ENCODE measurements around the gene MCM3AP. TPM values are rescaled to one million over a fixed set of nuclear protein-coding genes. Genes with fewer than 3 reads are reported as not detected.

The MCM3AP gene
- total RNA-seq, 1 experiment from 2014 or later: 88.4 TPM

DNA sequence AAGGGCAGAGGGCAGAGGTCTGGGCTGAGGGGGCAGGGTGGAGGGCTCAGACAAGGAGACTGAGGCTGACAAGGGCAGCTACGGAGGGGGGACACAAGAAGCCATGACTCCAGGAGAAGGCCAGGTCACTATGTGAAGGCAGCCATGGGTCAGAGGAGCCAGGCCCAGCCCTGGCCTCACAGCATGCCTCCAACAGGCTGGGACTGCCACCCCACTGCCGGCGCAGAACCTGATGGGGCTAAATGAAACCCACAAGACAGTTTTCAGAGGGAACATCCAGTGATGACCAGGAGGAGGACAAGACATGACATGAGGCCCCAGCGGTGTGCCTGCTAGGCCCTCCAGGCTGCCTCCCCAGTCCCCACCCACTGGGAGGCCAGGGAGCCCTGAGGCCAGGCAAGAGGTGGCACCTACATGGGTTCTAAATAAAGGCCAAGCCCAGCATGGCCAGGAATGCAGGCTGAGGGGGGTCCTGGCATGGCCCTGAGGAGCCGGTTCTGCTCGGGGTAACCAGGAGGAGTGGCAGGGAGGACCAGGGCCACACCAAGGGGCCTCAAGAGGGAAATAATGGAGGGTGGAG lies 29.6 kb downstream of the MCM3AP start:
- ATAC-seq (peak; percentile 23; the same call in 1 of the 2 replicates), DNase-seq (ENCODE audit: low read depth, low spot score) (no peak)
- Histone ChIP-seq H4K20me1 (ENCODE audit: insufficient read depth) (no peaks in the 10 kb centered on the region), H3K4me3 (replicated peaks in 1 of 2; ENCODE audit: low read depth in 1 of 2, low read length in 2 of 2) (no peak overlapping the region), H2AFZ (ENCODE audit: low read depth, low read length, poor library complexity, severe bottlenecking) (no peak overlapping the region), H3K4me2 (ENCODE audit: low read length) (no peak overlapping the region), H3K79me2 (ENCODE audit: insufficient read depth, low read length) (peaks cover 2% of the 10 kb centered on the region), H3K27me3 (ENCODE audit: insufficient read depth, low read length) (no peaks in the 10 kb centered on the region), H3K9me3 (ENCODE audit: control insufficient read depth in 1 of 2, insufficient read depth in 1 of 2, low read depth in 1 of 2, low read length in 2 of 2) (no peaks in the 10 kb centered on the region), H3K9me2 (ENCODE audit: insufficient read depth) (no peaks in the 10 kb centered on the region), H3K9ac (ENCODE audit: low read length) (no peak overlapping the region), H3K4me1 (ENCODE audit: control insufficient read depth in 1 of 2, insufficient read depth in 2 of 2, low read length in 2 of 2) (no peaks in the 10 kb centered on the region), H3K36me3 (ENCODE audit: control insufficient read depth in 1 of 2, insufficient read depth in 2 of 2, low read length in 2 of 2) (peaks cover 39 to 72% of the 10 kb centered on the region in 2 experiments), H3K27ac (ENCODE audit: low read depth, low read length) (no peak overlapping the region)
- intact Hi-C loops (cut with micrococcal nuclease): no loop called here
- no TSS peak for BruUV-seq (replicated peaks)
- ChIA-PET RAD21 (ENCODE audit: low non-redundant PET in 1 of 2, low total read pairs in 2 of 2, uncharacterized antibody in 2 of 2, unreplicated experiment in 2 of 2) (no interaction called here), CTCF (no interaction called here), POLR2A (no interaction called here)
- no peak for TF ChIP-seq FOSL1 (IDR thresholded peaks at IDR 0.05; ENCODE audit: low read depth)
- TF ChIP-seq, protein P1, sequence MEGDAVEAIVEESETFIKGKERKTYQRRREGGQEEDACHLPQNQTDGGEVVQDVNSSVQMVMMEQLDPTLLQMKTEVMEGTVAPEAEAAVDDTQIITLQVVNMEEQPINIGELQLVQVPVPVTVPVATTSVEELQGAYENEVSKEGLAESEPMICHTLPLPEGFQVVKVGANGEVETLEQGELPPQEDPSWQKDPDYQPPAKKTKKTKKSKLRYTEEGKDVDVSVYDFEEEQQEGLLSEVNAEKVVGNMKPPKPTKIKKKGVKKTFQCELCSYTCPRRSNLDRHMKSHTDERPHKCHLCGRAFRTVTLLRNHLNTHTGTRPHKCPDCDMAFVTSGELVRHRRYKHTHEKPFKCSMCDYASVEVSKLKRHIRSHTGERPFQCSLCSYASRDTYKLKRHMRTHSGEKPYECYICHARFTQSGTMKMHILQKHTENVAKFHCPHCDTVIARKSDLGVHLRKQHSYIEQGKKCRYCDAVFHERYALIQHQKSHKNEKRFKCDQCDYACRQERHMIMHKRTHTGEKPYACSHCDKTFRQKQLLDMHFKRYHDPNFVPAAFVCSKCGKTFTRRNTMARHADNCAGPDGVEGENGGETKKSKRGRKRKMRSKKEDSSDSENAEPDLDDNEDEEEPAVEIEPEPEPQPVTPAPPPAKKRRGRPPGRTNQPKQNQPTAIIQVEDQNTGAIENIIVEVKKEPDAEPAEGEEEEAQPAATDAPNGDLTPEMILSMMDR (IDR thresholded peaks at IDR 0.05 in 2 of 3, conservative IDR thresholded peaks at IDR 0.05 in 1 of 3; ENCODE audit: borderline replicate concordance in 1 of 3, insufficient read depth in 1 of 3, low read depth in 2 of 3, low read length in 2 of 3): no peak
- TF ChIP-seq RAD21 (IDR thresholded peaks at IDR 0.05; ENCODE audit: low read depth): no peak
- no peak for TF ChIP-seq SRF (IDR thresholded peaks at IDR 0.05; ENCODE audit: low read depth)
- TF ChIP-seq, protein P2, sequence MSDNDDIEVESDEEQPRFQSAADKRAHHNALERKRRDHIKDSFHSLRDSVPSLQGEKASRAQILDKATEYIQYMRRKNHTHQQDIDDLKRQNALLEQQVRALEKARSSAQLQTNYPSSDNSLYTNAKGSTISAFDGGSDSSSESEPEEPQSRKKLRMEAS (IDR thresholded peaks at IDR 0.05): no peak
- no peak for TF ChIP-seq SIN3A (IDR thresholded peaks at IDR 0.05; ENCODE audit: low read depth)
- no peak for TF ChIP-seq ZNF274 (IDR thresholded peaks at IDR 0.05; ENCODE audit: low read depth, low read length)
- TF ChIP-seq, protein P3, sequence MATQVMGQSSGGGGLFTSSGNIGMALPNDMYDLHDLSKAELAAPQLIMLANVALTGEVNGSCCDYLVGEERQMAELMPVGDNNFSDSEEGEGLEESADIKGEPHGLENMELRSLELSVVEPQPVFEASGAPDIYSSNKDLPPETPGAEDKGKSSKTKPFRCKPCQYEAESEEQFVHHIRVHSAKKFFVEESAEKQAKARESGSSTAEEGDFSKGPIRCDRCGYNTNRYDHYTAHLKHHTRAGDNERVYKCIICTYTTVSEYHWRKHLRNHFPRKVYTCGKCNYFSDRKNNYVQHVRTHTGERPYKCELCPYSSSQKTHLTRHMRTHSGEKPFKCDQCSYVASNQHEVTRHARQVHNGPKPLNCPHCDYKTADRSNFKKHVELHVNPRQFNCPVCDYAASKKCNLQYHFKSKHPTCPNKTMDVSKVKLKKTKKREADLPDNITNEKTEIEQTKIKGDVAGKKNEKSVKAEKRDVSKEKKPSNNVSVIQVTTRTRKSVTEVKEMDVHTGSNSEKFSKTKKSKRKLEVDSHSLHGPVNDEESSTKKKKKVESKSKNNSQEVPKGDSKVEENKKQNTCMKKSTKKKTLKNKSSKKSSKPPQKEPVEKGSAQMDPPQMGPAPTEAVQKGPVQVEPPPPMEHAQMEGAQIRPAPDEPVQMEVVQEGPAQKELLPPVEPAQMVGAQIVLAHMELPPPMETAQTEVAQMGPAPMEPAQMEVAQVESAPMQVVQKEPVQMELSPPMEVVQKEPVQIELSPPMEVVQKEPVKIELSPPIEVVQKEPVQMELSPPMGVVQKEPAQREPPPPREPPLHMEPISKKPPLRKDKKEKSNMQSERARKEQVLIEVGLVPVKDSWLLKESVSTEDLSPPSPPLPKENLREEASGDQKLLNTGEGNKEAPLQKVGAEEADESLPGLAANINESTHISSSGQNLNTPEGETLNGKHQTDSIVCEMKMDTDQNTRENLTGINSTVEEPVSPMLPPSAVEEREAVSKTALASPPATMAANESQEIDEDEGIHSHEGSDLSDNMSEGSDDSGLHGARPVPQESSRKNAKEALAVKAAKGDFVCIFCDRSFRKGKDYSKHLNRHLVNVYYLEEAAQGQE (IDR thresholded peaks at IDR 0.05; ENCODE audit: low read depth): no peak
- TF ChIP-seq YY1 (IDR thresholded peaks at IDR 0.05; ENCODE audit: extremely low read depth, insufficient replicate concordance, low read depth, low read length): no peak
- no peak for TF ChIP-seq POLR2A (IDR thresholded peaks at IDR 0.05; ENCODE audit: borderline replicate concordance, extremely low read depth, insufficient read depth, insufficient read length)
